PC-3 (cell line): Measurements from ENCODE around the gene RTF2.

Experiments used
- EZH2 ChIP-seq: fragments of 300-600 bp; sonication (generic); IDR thresholded peaks from one replicate; pipeline ENCODE4 v1.6.1; 2017; ENCODE audit warnings: antibody characterized with exemption, mild to moderate bottlenecking, low read length; ENCODE audit not compliant: unreplicated experiment
- TF ChIP-seq, protein P1 (sequence below): fragments of 300-600 bp; sonication (generic); conservative IDR thresholded peaks from 2 replicates; pipeline ENCODE4 v1.5.1; 2017; ENCODE audit warnings: antibody characterized with exemption, low read depth, mild to moderate bottlenecking, low read length

- TF ChIP-seq, protein P1, sequence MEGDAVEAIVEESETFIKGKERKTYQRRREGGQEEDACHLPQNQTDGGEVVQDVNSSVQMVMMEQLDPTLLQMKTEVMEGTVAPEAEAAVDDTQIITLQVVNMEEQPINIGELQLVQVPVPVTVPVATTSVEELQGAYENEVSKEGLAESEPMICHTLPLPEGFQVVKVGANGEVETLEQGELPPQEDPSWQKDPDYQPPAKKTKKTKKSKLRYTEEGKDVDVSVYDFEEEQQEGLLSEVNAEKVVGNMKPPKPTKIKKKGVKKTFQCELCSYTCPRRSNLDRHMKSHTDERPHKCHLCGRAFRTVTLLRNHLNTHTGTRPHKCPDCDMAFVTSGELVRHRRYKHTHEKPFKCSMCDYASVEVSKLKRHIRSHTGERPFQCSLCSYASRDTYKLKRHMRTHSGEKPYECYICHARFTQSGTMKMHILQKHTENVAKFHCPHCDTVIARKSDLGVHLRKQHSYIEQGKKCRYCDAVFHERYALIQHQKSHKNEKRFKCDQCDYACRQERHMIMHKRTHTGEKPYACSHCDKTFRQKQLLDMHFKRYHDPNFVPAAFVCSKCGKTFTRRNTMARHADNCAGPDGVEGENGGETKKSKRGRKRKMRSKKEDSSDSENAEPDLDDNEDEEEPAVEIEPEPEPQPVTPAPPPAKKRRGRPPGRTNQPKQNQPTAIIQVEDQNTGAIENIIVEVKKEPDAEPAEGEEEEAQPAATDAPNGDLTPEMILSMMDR, result no peak
- no peak for TF ChIP-seq EZH2
Observed at GRCh38 chr20:56431471-56431870, 37.0 kb upstream of the RTF2 start.
